Measurements from ENCODE around the gene CSF2RB.

CSF2RB gene

DNA sequence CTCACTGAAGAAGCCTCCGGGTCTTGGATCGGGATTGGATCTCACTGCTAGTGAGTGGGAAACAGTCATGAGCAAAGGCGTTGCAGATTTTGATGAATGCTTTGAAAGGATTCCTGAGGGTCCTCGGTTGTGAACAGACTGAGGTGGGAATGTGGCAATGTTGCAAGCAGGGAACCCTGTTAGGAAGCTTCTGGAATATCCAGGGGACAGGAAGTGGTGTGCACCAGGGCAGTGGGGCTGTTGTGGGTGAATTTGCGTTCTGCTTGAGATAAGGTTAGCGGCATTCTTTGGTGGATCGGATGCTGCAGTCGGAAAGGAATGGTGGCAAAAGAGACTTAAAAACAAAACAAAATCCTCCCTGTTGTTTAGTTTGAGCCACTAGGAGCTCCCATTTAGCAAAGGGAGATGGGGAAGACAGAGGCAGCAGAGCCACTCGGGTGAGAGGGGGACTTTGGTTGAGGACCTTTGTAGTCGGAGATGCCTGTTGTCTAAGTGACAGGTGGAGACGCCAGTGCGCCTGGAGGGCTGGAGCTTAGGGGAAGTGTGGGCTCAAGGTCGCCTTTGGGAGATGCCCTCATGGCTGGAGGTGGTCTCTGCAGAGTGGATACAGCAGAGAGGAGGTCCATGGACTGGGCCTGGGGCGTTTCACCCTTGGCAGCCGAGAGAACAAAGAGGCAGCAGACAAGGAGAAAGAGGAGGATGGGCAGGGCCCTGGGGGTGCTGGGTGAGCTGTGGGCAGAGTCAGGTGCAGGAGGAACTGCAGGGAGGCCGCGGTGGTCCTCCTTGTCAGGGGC, 37.6 kb downstream of the CSF2RB start:
- TF ChIP-seq Cebpa-rat (IDR thresholded peaks at IDR 0.05) = no peak
- Histone ChIP-seq H3K27ac (no peak overlapping the region), H3K27me3 (no peaks in the 10 kb centered on the region), H4K20me1 (no peaks in the 10 kb centered on the region), H3K4me2 (0 out of 22 replicates have a peak overlapping the region, but pooled peaks of 1 of the 11 experiments have one; percentile 1), H3K9me3 (replicated peaks in 1 of 11) (peaks cover 0 to 5% (median 0%) of the 10 kb centered on the region in 11 experiments; a peak in 1 of 22 replicates), H3K4me1 (peaks cover 8 to 36% (median 23%) of the 10 kb centered on the region in 10 experiments), H3K9ac (no peak overlapping the region), H3K36me3 (no peaks in the 10 kb centered on the region), H3K4me3 (no peak overlapping the region)

DNA sequence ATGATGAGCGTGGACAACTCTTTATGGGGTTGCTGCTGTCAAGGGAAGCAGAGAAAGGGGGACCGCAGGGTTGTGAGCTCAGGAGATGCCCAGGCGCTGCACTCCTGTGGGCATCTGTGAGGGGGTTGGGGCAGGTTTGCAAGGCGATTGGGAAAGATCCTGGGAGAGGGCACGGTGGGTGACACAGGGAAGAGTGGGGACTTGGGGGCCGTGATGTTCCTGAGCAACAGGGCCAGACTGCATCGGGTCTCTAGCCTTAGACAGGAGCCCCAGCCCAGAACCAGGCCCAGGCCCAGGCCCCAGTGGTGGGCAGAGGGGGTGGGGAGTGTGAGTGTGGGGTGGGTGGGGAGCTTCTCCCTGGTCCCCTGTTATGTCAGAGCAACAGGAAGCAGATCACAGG, 38.3 kb downstream of the CSF2RB start:
- peaks cover 8 to 36% (median 23%) of the 10 kb centered on the region in 10 experiments for H3K4me1 ChIP-seq
- H3K4me3 ChIP-seq = no peak overlapping the region
- no peak overlapping the region for H3K27ac ChIP-seq
- H3K9me3 ChIP-seq (replicated peaks in 1 of 11) = peaks cover 0 to 9% (median 4%) of the 10 kb centered on the region in 11 experiments; a peak in 5 of 22 replicates
- H3K27me3 ChIP-seq = no peaks in the 10 kb centered on the region
- H3K36me3 ChIP-seq = no peaks in the 10 kb centered on the region
- H4K20me1 ChIP-seq = no peaks in the 10 kb centered on the region
- no peak overlapping the region; a peak in 1 of 22 replicates for H3K4me2 ChIP-seq
- no peak for TF ChIP-seq Cebpa-rat (IDR thresholded peaks at IDR 0.05)
- no peak overlapping the region for H3K9ac ChIP-seq

DNA sequence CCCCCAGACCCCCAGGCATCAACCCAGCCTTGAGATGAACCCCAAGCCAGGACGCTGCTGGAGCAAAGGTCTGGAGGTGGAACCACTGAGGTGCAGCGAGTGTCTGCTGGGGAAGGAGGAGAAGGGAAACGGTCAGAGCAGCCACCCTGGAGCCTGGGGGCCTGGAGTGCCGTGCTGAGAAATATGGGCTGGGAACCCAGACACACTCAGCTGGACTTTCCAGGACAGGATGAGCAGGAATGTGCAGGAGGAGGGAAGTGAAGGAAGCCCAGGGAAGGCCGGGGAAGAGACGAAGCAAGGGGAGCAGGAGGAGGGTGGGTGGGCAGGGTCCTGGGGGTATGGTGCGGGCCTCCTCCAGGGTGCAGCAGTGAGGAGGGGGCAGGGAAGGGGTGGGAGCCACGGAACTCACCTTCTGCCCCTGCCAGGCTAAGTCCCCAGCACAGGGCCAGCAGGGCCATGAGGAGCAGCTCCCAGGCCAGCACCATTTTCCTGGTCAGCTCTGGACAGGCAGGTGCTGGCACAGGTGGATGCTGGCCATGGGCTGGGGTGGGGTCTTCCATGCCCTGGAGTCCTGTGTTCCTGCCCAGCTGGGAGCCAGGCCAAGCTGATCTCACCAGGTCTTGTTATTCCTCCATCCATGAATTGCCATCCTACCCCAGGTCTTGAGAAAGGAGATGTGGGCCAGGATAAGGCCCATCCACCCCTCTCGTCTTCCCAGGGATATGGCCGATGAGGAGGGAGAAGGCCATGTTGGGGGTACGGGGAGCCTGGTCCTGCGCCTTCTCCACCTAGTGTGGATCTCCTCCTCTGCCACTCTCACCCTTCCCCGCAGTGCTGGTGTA, 40.0 kb downstream of the CSF2RB start:
- TF ChIP-seq Cebpa-rat (IDR thresholded peaks at IDR 0.05) = no peak
- Histone ChIP-seq H3K9me3 (replicated peaks in 1 of 11) (peaks cover 0 to 15% (median 5%) of the 10 kb centered on the region in 11 experiments; a peak in 6 of 22 replicates), H3K27me3 (no peaks in the 10 kb centered on the region), H4K20me1 (no peaks in the 10 kb centered on the region), H3K36me3 (no peaks in the 10 kb centered on the region), H3K4me3 (no peak overlapping the region), H3K4me1 (peaks cover 8 to 36% (median 23%) of the 10 kb centered on the region in 10 experiments), H3K9ac (peak overlapping the region in 1 of 11 experiments; percentile 24; a peak in 1 of 22 replicates), H3K4me2 (peak overlapping the region in 9 of 11 experiments; percentile 40 to 76 (median 61); a peak in 16 of 22 replicates), H3K27ac (no peak overlapping the region)

DNA sequence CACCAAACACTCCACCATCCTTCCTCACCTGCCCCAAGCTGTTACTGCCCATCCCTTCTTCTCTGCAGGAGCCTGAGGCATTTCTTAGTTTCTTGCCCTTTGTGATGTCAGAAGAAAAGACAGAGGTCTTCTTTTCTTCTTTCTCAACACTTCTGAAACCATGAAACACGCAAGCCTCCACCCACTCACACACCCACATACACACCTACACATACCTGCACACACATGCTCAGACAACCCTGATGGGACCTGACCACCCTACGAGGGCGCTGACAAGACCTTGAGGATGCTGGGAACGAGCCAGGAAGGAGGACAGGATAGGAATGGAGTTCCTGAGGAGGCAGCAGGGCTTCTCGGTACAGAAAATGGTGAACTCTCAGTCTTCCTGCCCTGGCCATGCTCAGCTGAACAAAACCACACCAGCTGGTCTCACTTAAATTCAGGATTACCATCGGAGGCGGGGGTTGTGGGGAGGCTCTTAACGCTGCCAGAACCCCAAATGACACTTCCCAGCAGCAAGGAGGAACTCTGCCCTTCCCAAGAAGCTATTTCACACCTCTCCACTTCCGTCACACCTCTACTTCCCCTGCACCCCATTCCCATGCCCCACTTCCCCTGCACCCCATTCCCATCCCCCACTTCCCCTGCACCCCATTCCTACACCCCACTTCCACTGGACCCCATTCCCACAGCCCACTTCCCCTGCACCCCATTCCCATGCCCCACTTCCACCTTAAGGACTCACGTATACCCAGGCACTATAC, 41.0 kb downstream of the CSF2RB start:
- H3K4me3 ChIP-seq = no peak overlapping the region
- H3K9me3 ChIP-seq (replicated peaks in 1 of 11) = peaks cover 0 to 21% (median 7%) of the 10 kb centered on the region in 11 experiments; a peak in 6 of 22 replicates
- TF ChIP-seq Cebpa-rat (IDR thresholded peaks at IDR 0.05) = no peak
- peak overlapping the region in 1 of 11 experiments; percentile 24; a peak in 1 of 22 replicates for H3K9ac ChIP-seq
- H3K4me2 ChIP-seq = peak overlapping the region; percentile 40 to 76 (median 61)
- no peak overlapping the region for H3K27ac ChIP-seq
- H3K27me3 ChIP-seq = no peaks in the 10 kb centered on the region
- no peaks in the 10 kb centered on the region for H4K20me1 ChIP-seq
- H3K36me3 ChIP-seq = no peaks in the 10 kb centered on the region
- H3K4me1 ChIP-seq = peaks cover 8 to 36% (median 23%) of the 10 kb centered on the region in 10 experiments

DNA sequence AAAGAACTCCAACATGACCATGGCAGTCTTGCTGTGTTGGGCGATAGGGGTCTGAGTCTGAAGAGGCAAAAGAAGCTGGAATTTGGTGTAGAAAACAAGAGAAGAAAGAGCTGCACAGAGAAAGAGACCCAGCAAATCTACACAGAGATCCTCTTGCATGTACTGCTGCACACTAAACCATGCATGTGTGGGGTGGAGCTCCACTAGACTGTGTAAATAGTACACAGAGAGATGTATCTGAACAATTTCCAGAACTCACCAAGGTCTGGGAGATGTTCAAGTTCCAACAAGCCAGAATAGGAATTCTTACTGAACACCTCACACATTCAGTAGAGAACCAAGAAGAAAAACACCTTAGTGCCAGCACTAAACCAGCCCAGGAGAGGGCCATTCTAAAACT, 42.3 kb downstream of the CSF2RB start:
- TF ChIP-seq Cebpa-rat (IDR thresholded peaks at IDR 0.05) = no peak
- no peak overlapping the region for H3K4me2 ChIP-seq
- no peaks in the 10 kb centered on the region for H3K27me3 ChIP-seq
- peaks cover 8 to 32% (median 23%) of the 10 kb centered on the region in 10 experiments for H3K4me1 ChIP-seq
- H3K9me3 ChIP-seq (replicated peaks in 1 of 11) = peaks cover 0 to 21% (median 7%) of the 10 kb centered on the region in 11 experiments; a peak in 6 of 22 replicates
- H3K4me3 ChIP-seq = no peak overlapping the region
- H3K9ac ChIP-seq = no peak overlapping the region
- no peaks in the 10 kb centered on the region for H3K36me3 ChIP-seq
- no peak overlapping the region for H3K27ac ChIP-seq
- no peaks in the 10 kb centered on the region for H4K20me1 ChIP-seq

DNA sequence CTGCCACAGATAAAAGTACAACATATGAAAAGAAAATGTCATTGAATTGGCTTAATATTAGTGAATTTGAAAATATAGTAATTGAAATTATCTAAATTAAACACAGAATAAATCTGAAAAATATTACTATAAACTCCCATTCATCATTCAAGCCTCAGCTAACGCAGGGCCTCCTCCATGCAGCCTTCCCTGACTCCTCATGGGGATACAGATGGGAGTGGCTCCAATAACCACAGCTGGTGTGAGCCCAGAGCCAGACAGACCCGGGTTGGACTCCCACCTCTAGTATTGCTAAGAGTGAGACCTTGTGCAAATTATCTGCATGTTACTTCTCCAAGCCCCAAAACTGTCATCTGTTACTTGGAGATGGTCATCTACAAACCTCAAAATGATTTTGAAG, 44.9 kb downstream of the CSF2RB start:
- no peak for TF ChIP-seq Cebpa-rat (IDR thresholded peaks at IDR 0.05)

DNA sequence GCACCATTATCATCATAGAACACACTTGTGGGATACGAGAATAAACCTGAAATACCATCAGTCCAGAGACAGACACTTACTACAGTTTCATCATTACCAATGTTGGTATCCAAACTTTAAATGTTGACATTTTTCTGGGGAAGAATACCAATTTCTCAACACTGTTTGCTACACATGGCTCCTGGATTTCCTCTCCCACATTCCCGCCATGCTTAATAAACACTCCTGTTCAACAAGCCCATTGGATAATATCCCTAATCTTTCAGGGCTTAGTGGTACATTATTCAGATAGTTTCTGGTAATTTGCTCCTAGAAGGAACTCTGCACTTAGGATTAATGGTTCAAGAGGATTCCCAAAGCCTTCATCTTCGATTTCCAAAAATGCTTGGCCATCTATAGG, 48.2 kb downstream of the CSF2RB start:
- H3K4me2 ChIP-seq = no peak overlapping the region
- TF ChIP-seq Cebpa-rat (IDR thresholded peaks at IDR 0.05) = no peak
- peaks cover 0 to 17% (median 4%) of the 10 kb centered on the region in 11 experiments; a peak in 6 of 22 replicates for H3K9me3 ChIP-seq (replicated peaks in 1 of 11)
- H3K36me3 ChIP-seq = no peaks in the 10 kb centered on the region
- H3K4me1 ChIP-seq = peaks cover 0 to 10% (median 0%) of the 10 kb centered on the region in 10 experiments; a peak in 6 of 20 replicates
- H3K27me3 ChIP-seq = no peaks in the 10 kb centered on the region
- H4K20me1 ChIP-seq = no peaks in the 10 kb centered on the region
- H3K9ac ChIP-seq = no peak overlapping the region
- H3K27ac ChIP-seq = no peak overlapping the region
- no peak overlapping the region for H3K4me3 ChIP-seq

More for the DNA sequence above, 44.9 kb downstream of the CSF2RB start:
- Histone ChIP-seq H3K4me2 (no peak overlapping the region), H3K27me3 (no peaks in the 10 kb centered on the region), H3K36me3 (no peaks in the 10 kb centered on the region), H4K20me1 (no peaks in the 10 kb centered on the region), H3K4me3 (no peak overlapping the region), H3K27ac (no peak overlapping the region), H3K4me1 (peaks cover 8 to 17% (median 15%) of the 10 kb centered on the region in 10 experiments), H3K9me3 (replicated peaks in 1 of 11) (peaks cover 0 to 21% (median 7%) of the 10 kb centered on the region in 11 experiments; a peak in 6 of 22 replicates), H3K9ac (no peak overlapping the region)

DNA sequence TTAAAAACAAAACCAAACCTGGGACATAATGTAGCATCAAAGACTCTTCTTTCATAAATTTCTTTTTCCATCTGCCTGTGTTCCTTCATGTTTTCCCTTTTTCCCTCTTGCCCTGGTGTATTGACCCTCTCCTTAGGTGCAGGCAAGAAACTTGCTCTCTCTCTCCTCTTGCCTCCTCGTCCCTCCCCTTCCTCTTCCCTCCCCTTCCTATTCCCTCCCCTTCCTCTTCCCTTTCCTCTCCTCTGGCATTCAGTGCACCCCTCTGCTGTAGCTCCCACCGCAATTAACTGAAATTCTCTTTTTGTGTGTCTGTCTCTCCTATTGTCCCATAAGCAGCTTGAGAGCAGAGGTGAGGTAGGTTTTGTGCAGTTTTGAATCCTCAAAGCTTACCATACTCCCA, 49.9 kb downstream of the CSF2RB start:
- H3K27ac ChIP-seq = no peak overlapping the region
- no peak overlapping the region for H3K9ac ChIP-seq
- peaks cover 0 to 8% (median 0%) of the 10 kb centered on the region in 11 experiments; a peak in 1 of 22 replicates for H3K9me3 ChIP-seq (replicated peaks in 1 of 11)
- H3K4me2 ChIP-seq = no peak overlapping the region
- H3K36me3 ChIP-seq = no peaks in the 10 kb centered on the region
- H4K20me1 ChIP-seq = no peaks in the 10 kb centered on the region
- no peaks in the 10 kb centered on the region for H3K27me3 ChIP-seq
- no peak for TF ChIP-seq Cebpa-rat (IDR thresholded peaks at IDR 0.05)
- peaks cover 0 to 20% (median 0%) of the 10 kb centered on the region in 10 experiments; a peak in 6 of 20 replicates for H3K4me1 ChIP-seq
- H3K4me3 ChIP-seq = no peak overlapping the region

Measured in BLaER1 treated with 17β-estradiol and CSF1 and Interleukin-3, amounts not matched to agents 10 nM and 100 nM (cell line).